ENCODE data around the gene TP53TG5. TPM values are rescaled to one million over a fixed set of nuclear protein-coding genes. Genes with fewer than 3 reads are reported as not detected.

The TP53TG5 gene
- total RNA-seq, 1 donor from 2014 or later = not detected

GRCh38 chr20:45362804-45363610, 15.1 kb downstream of the TP53TG5 start, which contains the start of gene SYS1:
Gene SYS1, plus strand, starts transcription at chr20:45363156. Its CDS starts 376 bp downstream, at chr20:45363532.
- Histone ChIP-seq H3K27ac (peak within 1 kb of the TSS; percentile 97), H3K9me3 (no peaks in the 10 kb centered on the region), H3K27me3 (no peaks in the 10 kb centered on the region), H3K4me1 (peaks cover 65% of the 10 kb centered on the region), H3K4me3 (peak within 1 kb of the TSS; percentile 64), H3K36me3 (peaks cover 34% of the 10 kb centered on the region)
- intact Hi-C loops (cut with DNase I) = loop anchor here (10.0 kb wide), 1 partner anchor 72 kb away; no protein-coding TSS in a partner anchor
- peak; percentile 88 for ATAC-seq
- peak; percentile 82 for TF ChIP-seq CTCF (IDR thresholded peaks at IDR 0.05)
- peak; percentile 100 for DNase-seq

GRCh38 chr20:45361793-45362192, 16.3 kb downstream of the TP53TG5 start:
- intact Hi-C loops (cut with DNase I) = loop anchor here (10.0 kb wide), 1 partner anchor 73 kb away; no protein-coding TSS in a partner anchor
- Histone ChIP-seq H3K36me3 (peaks cover 21% of the 10 kb centered on the region), H3K27me3 (no peaks in the 10 kb centered on the region), H3K4me1 (peaks cover 66% of the 10 kb centered on the region), H3K4me3 (peak overlapping the region; percentile 64), H3K9me3 (no peaks in the 10 kb centered on the region), H3K27ac (peak overlapping the region; percentile 97)
- no peak for DNase-seq
- no peak for ATAC-seq
- no peak for TF ChIP-seq CTCF (IDR thresholded peaks at IDR 0.05)

GRCh38 chr20:45359406-45360148, 18.5 kb downstream of the TP53TG5 start:
- Histone ChIP-seq H3K9me3 (no peaks in the 10 kb centered on the region), H3K27ac (peak overlapping the region; percentile 75), H3K27me3 (no peaks in the 10 kb centered on the region), H3K4me3 (no peak overlapping the region), H3K36me3 (no peaks in the 10 kb centered on the region), H3K4me1 (peaks cover 58% of the 10 kb centered on the region)
- intact Hi-C loops (cut with DNase I) = loop anchor here (10.0 kb wide), 1 partner anchor 75 kb away; no protein-coding TSS in a partner anchor
- TF ChIP-seq CTCF (IDR thresholded peaks at IDR 0.05) = no peak
- no peak for DNase-seq
- no peak for ATAC-seq

- peak; percentile 62 for ATAC-seq
- peak; percentile 82 for DNase-seq
- peaks cover 55% of the 10 kb centered on the region for H3K4me1 ChIP-seq
- H3K27ac ChIP-seq = peak overlapping the region; percentile 75
- no peak for TF ChIP-seq CTCF (IDR thresholded peaks at IDR 0.05)
- no peak overlapping the region for H3K4me3 ChIP-seq
- no peaks in the 10 kb centered on the region for H3K27me3 ChIP-seq
- intact Hi-C loops (cut with DNase I) = no loop called here
- no peaks in the 10 kb centered on the region for H3K9me3 ChIP-seq
- no peaks in the 10 kb centered on the region for H3K36me3 ChIP-seq
Observed at GRCh38 chr20:45359069-45359405, 19.1 kb downstream of the TP53TG5 start.

GRCh38 chr20:45358282-45359068, 19.6 kb downstream of the TP53TG5 start:
- Histone ChIP-seq H3K4me1 (peaks cover 51% of the 10 kb centered on the region), H3K4me3 (no peak overlapping the region), H3K9me3 (no peaks in the 10 kb centered on the region), H3K27ac (peak overlapping the region; percentile 75), H3K27me3 (no peaks in the 10 kb centered on the region), H3K36me3 (no peaks in the 10 kb centered on the region)
- intact Hi-C loops (cut with DNase I) = no loop called here
- peak; percentile 88 for DNase-seq
- peak; percentile 69 for ATAC-seq
- no peak for TF ChIP-seq CTCF (IDR thresholded peaks at IDR 0.05)
